Fibroblast of lung (primary cell): Measurements from ENCODE around the gene ILF2.
"Not testable (repeated sequence)": the region's sequence is repeated elsewhere in the genome, so short reads cannot be mapped to it uniquely, and the experiment has no call there.

ENCODE experiments used
- EZH2 ChIP-seq: IDR thresholded peaks from 2 replicates; pipeline ENCODE4 v1.5.1; 2012; ENCODE audit warnings: low read length, control low read depth, mild to moderate bottlenecking; ENCODE audit errors: missing control alignments
- TF ChIP-seq, protein P1 (sequence below), 2 donors: IDR thresholded peaks in 1 of 2; conservative IDR thresholded peaks in 1 of 2; 1 replicate in 1 of 2; 2 replicates in 1 of 2; pipeline ENCODE4 v1.5.1; 2011 to 2012; ENCODE audit warnings: low read length in 2 of 2, control low read depth in 1 of 2, inconsistent platforms in 1 of 2, low read depth in 1 of 2, mild to moderate bottlenecking in 1 of 2

- TF ChIP-seq, protein P1, sequence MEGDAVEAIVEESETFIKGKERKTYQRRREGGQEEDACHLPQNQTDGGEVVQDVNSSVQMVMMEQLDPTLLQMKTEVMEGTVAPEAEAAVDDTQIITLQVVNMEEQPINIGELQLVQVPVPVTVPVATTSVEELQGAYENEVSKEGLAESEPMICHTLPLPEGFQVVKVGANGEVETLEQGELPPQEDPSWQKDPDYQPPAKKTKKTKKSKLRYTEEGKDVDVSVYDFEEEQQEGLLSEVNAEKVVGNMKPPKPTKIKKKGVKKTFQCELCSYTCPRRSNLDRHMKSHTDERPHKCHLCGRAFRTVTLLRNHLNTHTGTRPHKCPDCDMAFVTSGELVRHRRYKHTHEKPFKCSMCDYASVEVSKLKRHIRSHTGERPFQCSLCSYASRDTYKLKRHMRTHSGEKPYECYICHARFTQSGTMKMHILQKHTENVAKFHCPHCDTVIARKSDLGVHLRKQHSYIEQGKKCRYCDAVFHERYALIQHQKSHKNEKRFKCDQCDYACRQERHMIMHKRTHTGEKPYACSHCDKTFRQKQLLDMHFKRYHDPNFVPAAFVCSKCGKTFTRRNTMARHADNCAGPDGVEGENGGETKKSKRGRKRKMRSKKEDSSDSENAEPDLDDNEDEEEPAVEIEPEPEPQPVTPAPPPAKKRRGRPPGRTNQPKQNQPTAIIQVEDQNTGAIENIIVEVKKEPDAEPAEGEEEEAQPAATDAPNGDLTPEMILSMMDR (conservative IDR thresholded peaks at IDR 0.05 in 1 of 2, IDR thresholded peaks at IDR 0.05 in 1 of 2; ENCODE audit: low read depth in 1 of 2, low read length in 2 of 2): not testable (repeated sequence)
- not testable (repeated sequence) for TF ChIP-seq EZH2
Observed at GRCh38 chr1:153668672-153669071, 2.1 kb downstream of the ILF2 start.
